GM18505 (cell line): ENCODE data around the gene APOC4.
A peak's percentile ranks its signal among the peaks of the same experiment; 100 is the strongest.
"Not testable (repeated sequence)": the region's sequence is repeated elsewhere in the genome, so short reads cannot be mapped to it uniquely, and the experiment has no call there.

Source experiments
- ATAC-seq: cut with Tn5 transposase; IDR thresholded peaks from one replicate; pipeline ENCODE4 v1.9.1; 2021; ENCODE audit not compliant: unreplicated experiment
- POLR2A ChIP-seq: IDR thresholded peaks from 4 replicates; pipeline ENCODE4 v1.6.1; 2011; ENCODE audit warnings: borderline replicate concordance; ENCODE audit not compliant: insufficient read depth, insufficient read length; ENCODE audit errors: extremely low read depth

The APOC4 gene

GRCh38 chr19:44908074-44908835, 33.8 kb upstream of the APOC4 start:
- no peak for TF ChIP-seq POLR2A
- ATAC-seq, result no peak

GRCh38 chr19:44908836-44909261, 33.2 kb upstream of the APOC4 start:
- no peak for TF ChIP-seq POLR2A
- no peak for ATAC-seq

GRCh38 chr19:44909775-44910174, 32.3 kb upstream of the APOC4 start:
- no peak for TF ChIP-seq POLR2A
- no peak for ATAC-seq

GRCh38 chr19:44911896-44912295, 30.1 kb upstream of the APOC4 start:
- not testable (repeated sequence) for ATAC-seq

- no peak for ATAC-seq
- TF ChIP-seq POLR2A, result no peak
Observed at GRCh38 chr19:44912854-44913253, 29.2 kb upstream of the APOC4 start.

- not testable (repeated sequence) for ATAC-seq
Observed at GRCh38 chr19:44913512-44914432, 28.3 kb upstream of the APOC4 start.

- peak; percentile 86 for ATAC-seq
Observed at GRCh38 chr19:44914433-44915206, 27.4 kb upstream of the APOC4 start, which contains the start of gene APOC1. Gene APOC1, plus strand, starts transcription at chr19:44914608. Its CDS starts 284 bp downstream, at chr19:44914892.

GRCh38 chr19:44924243-44924725, 17.8 kb upstream of the APOC4 start:
- TF ChIP-seq POLR2A, result no peak
- no peak for ATAC-seq

- no peak for TF ChIP-seq POLR2A
- ATAC-seq, result no peak
Observed at GRCh38 chr19:44925114-44925891, 16.7 kb upstream of the APOC4 start.

- ATAC-seq, result not testable (repeated sequence)
Observed at GRCh38 chr19:44926245-44927077, 15.6 kb upstream of the APOC4 start.

- ATAC-seq, result no peak
- no peak for TF ChIP-seq POLR2A
Observed at GRCh38 chr19:44927746-44928145, 14.3 kb upstream of the APOC4 start.

- no peak for TF ChIP-seq POLR2A
Observed at GRCh38 chr19:44930088-44930487, 11.9 kb upstream of the APOC4 start.

More at GRCh38 chr19:44930088-44930487, 11.9 kb upstream of the APOC4 start:
- ATAC-seq, result no peak
